Progenitor cell of endocrine pancreas (in vitro differentiated cells): Measurements from ENCODE around the gene SEC24D. TPM values are rescaled to one million over a fixed set of nuclear protein-coding genes. Genes with fewer than 3 reads are reported as not detected.

Source experiments
- DNase-seq: peaks from one replicate; pipeline ENCODE4 v3.0.0; 2021; ENCODE audit warnings: low spot score; ENCODE audit not compliant: unreplicated experiment
- H3K27ac Mint-ChIP-seq: 2 replicates; pipeline ENCODE4 v1.8.0; 2021; ENCODE audit warnings: mild to moderate bottlenecking, moderate library complexity, mixed read lengths
- H3K27me3 Mint-ChIP-seq: 2 replicates; pipeline ENCODE4 v1.8.0; 2021; ENCODE audit warnings: mixed read lengths
- H3K36me3 Mint-ChIP-seq: 2 replicates; pipeline ENCODE4 v1.8.0; 2022; ENCODE audit warnings: mixed read lengths; ENCODE audit not compliant: insufficient read depth
- H3K4me1 Mint-ChIP-seq: 2 replicates; pipeline ENCODE4 v1.8.0; 2021; ENCODE audit warnings: low read depth, mixed read lengths
- H3K4me3 Mint-ChIP-seq: 2 replicates; pipeline ENCODE4 v1.8.0; 2021; ENCODE audit warnings: low read depth, mild to moderate bottlenecking, moderate library complexity, mixed read lengths
- H3K9me3 Mint-ChIP-seq: 2 replicates; pipeline ENCODE4 v1.8.0; 2021; ENCODE audit warnings: low read depth, mixed read lengths
- total RNA-seq: library from RNA; stranded (reverse); gene quantifications from 2 replicates; pipeline ENCODE4 v1.2.1, GENCODE V29; 2021
- TF ChIP-seq, protein P1 (sequence below): fragments of 200-600 bp; sonication (generic); IDR thresholded peaks from one replicate; pipeline ENCODE4 v1.5.0; 2021; ENCODE audit warnings: antibody characterized with exemption, mild to moderate bottlenecking; ENCODE audit not compliant: unreplicated experiment

The SEC24D gene
- total RNA-seq, 1 donor from 2014 or later: 30.2 TPM

DNA sequence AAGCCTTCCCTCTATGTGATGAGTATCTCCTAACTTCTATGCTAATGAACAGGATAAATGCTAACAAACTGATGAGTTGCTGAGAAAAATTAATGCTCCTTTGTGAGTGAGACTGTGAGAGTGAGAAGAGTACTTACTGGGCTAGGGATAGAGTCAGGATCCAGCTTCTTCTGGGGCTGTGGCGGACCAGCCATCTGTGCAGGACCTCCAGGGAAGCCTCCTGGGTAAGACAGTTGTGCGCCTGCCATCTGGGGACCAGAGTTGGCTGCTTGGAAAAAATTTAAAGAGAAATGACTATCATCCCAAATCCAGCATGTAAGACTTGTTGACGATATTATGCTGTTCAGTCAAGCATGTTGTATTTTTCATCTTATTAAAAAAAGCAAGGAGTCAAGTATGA, 21.0 kb downstream of the SEC24D start:
- H3K36me3 Mint-ChIP-seq: peaks cover 15% of the 10 kb centered on the region
- no peak for DNase-seq
- TF ChIP-seq, protein P1, sequence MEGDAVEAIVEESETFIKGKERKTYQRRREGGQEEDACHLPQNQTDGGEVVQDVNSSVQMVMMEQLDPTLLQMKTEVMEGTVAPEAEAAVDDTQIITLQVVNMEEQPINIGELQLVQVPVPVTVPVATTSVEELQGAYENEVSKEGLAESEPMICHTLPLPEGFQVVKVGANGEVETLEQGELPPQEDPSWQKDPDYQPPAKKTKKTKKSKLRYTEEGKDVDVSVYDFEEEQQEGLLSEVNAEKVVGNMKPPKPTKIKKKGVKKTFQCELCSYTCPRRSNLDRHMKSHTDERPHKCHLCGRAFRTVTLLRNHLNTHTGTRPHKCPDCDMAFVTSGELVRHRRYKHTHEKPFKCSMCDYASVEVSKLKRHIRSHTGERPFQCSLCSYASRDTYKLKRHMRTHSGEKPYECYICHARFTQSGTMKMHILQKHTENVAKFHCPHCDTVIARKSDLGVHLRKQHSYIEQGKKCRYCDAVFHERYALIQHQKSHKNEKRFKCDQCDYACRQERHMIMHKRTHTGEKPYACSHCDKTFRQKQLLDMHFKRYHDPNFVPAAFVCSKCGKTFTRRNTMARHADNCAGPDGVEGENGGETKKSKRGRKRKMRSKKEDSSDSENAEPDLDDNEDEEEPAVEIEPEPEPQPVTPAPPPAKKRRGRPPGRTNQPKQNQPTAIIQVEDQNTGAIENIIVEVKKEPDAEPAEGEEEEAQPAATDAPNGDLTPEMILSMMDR: no peak
- no peaks in the 10 kb centered on the region for H3K27me3 Mint-ChIP-seq
- no peak overlapping the region for H3K27ac Mint-ChIP-seq
- H3K4me3 Mint-ChIP-seq: no peak overlapping the region
- H3K9me3 Mint-ChIP-seq: no peaks in the 10 kb centered on the region
- H3K4me1 Mint-ChIP-seq: no peaks in the 10 kb centered on the region

DNA sequence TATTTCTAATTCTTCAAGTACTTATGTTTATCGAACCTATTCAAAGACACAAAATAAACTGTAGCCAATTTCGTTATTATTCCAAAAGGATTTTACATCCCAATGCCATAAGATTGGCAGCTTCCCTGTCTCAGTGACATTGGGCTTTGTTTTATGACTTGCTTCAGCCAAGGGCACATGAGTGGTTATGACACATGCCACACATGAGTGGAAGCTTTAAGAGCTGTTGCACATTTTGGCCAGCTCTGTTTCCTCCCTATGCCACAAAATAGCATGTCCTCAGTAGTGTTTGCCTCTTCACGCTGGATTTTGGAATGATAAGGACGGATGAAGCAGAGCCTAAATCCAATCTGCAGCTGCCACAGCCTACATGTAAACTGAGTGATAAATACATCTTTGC, 21.9 kb downstream of the SEC24D start:
- Mint-ChIP-seq H3K4me3 (no peak overlapping the region), H3K9me3 (no peaks in the 10 kb centered on the region), H3K27me3 (no peaks in the 10 kb centered on the region), H3K36me3 (peaks cover 15% of the 10 kb centered on the region), H3K27ac (no peak overlapping the region), H3K4me1 (no peaks in the 10 kb centered on the region)
- no peak for DNase-seq
- TF ChIP-seq, protein P1: no peak

DNA sequence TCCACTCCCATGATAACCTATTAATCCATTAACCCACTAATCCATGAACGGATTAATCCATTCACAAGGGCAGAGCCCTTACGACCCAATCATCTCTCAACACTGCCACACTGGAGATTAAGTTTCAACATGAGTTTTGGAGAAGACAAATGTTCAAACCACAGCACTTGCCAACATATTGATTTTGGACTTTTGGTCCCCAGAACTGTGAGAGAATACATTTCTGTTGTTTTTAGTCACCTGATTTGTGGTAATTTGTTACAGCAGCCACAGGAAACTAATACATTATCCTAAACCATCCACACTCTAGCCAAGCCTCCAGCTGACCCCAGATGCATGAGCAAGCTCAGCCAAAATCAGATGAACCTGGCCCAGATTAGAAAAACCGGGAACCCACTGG, 22.4 kb downstream of the SEC24D start:
- Mint-ChIP-seq H3K4me3 (no peak overlapping the region), H3K36me3 (peaks cover 17% of the 10 kb centered on the region), H3K4me1 (no peaks in the 10 kb centered on the region), H3K27me3 (no peaks in the 10 kb centered on the region), H3K27ac (no peak overlapping the region), H3K9me3 (no peaks in the 10 kb centered on the region)
- no peak for DNase-seq
- TF ChIP-seq, protein P1: no peak

DNA sequence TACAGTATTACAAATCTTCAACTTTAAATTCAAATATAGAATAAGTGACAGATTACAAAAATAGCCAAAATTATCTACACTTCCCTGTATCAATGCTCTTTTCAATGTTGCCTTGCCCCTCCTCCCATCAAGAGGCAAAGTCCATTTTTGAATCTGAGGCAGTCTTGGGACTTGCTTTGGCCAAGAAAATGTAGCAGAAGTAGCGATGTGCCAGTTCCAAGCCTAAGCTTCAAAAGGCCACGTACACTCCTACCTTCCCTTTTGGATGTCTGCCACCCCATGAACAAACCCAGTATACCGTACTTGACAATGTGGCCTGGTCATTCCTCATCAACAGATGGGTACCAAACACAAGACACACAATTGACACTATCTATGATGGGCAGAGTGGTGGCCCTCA, 24.1 kb downstream of the SEC24D start:
- no peak overlapping the region for H3K4me3 Mint-ChIP-seq
- no peak for DNase-seq
- H3K27me3 Mint-ChIP-seq: no peaks in the 10 kb centered on the region
- H3K4me1 Mint-ChIP-seq: no peaks in the 10 kb centered on the region
- no peak overlapping the region for H3K27ac Mint-ChIP-seq
- TF ChIP-seq, protein P1: no peak
- no peaks in the 10 kb centered on the region for H3K9me3 Mint-ChIP-seq
- peaks cover 20% of the 10 kb centered on the region for H3K36me3 Mint-ChIP-seq

DNA sequence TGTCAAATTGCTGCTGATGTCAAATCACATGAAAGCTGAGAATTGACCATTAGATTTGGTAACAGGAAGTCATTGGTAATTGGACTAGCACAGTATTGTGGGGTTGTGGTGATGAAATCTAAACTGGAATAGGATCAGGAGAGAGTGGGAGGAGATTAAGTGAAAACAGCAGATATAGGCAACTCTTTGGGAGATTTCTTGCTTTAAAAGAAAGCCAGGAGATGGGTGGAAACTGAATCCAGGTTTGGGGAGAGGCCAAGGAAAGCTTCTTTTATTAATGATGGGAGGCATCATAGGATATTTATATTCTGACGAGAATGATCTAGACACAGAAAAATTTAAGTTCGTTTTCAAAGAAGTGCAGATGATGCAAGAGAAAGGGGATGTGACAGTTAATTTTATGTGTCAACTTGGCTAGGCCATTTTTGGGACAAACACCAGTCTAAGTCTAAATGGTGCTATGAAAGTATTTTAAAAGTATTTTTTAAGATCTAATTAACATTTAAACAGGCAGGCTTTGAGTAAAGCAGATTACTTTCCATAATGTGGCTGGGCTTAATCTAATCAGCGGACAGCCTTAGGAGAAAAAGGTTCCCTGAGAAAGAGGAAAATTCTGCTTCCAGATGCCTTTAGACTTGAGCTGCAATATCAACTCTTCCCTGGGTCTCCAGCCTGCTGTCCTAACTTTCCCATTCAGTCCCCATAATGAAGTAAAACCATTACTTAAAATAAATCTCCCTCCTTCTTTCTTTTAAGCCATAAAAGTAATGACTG, 24.7 kb downstream of the SEC24D start:
- no peaks in the 10 kb centered on the region for H3K4me1 Mint-ChIP-seq
- TF ChIP-seq, protein P1: no peak
- peaks cover 17% of the 10 kb centered on the region for H3K36me3 Mint-ChIP-seq
- H3K9me3 Mint-ChIP-seq: no peaks in the 10 kb centered on the region
- H3K4me3 Mint-ChIP-seq: no peak overlapping the region
- no peak for DNase-seq
- H3K27ac Mint-ChIP-seq: no peak overlapping the region
- no peaks in the 10 kb centered on the region for H3K27me3 Mint-ChIP-seq
